DND-41 (cell line): ENCODE data around the gene BACE1-AS.

Source experiments
- ATAC-seq: fragments of 200-7000 bp; cut with Tn5 transposase; 3 replicates; pipeline ENCODE4 v1.9.1; 2021; ENCODE audit warnings: low read depth; ENCODE audit not compliant: insufficient read depth
- DNase-seq: peaks from one replicate; pipeline ENCODE4 v3.0.0-alpha.2; 2020
- H2AFZ ChIP-seq: 2 replicates; pipeline ENCODE4 v1.6.0; 2012; ENCODE audit warnings: low read depth, low read length
- H3K27ac ChIP-seq: 2 replicates; pipeline ENCODE4 v1.5.1; 2012; ENCODE audit warnings: low read length, inconsistent platforms
- H3K27me3 ChIP-seq: fragments of 200-600 bp; sonication (generic); 2 replicates; pipeline ENCODE4 v1.6.0; 2012; ENCODE audit warnings: low read length, mild to moderate bottlenecking, inconsistent platforms; ENCODE audit not compliant: insufficient read depth, poor library complexity
- H3K36me3 ChIP-seq: 2 replicates; pipeline ENCODE4 v1.5.1; 2012; ENCODE audit warnings: low read length, inconsistent platforms; ENCODE audit not compliant: insufficient read depth
- H3K4me1 ChIP-seq: 2 replicates; pipeline ENCODE4 v1.5.1; 2012; ENCODE audit warnings: mild to moderate bottlenecking, low read length; ENCODE audit not compliant: insufficient read depth
- H3K4me2 ChIP-seq: 2 replicates; pipeline ENCODE4 v1.6.0; 2012; ENCODE audit warnings: mild to moderate bottlenecking, moderate library complexity, low read length, inconsistent platforms; ENCODE audit not compliant: insufficient read depth
- H3K4me3 ChIP-seq, 2 experiments: fragments of 200-600 bp in 1 of 2; shearing (Covaris generic) in 1 of 2; 2 replicates each; pipeline ENCODE4 v1.5.1; 2012 to 2016; ENCODE audit warnings: inconsistent platforms in 2 of 2, low read length in 2 of 2, mild to moderate bottlenecking in 2 of 2, low read depth in 1 of 2, moderate library complexity in 1 of 2
- H3K79me2 ChIP-seq: 2 replicates; pipeline ENCODE4 v1.6.0; 2012; ENCODE audit warnings: low read length, inconsistent platforms; ENCODE audit not compliant: insufficient read depth
- H3K9ac ChIP-seq: 2 replicates; pipeline ENCODE4 v1.6.0; 2012; ENCODE audit warnings: low read depth, mild to moderate bottlenecking, inconsistent platforms, low read length, moderate library complexity
- H3K9me3 ChIP-seq: 2 replicates; pipeline ENCODE4 v1.5.1; 2012; ENCODE audit warnings: low read length, moderate library complexity, mild to moderate bottlenecking, inconsistent platforms; ENCODE audit not compliant: insufficient read depth, severe bottlenecking
- H4K20me1 ChIP-seq: 2 replicates; pipeline ENCODE4 v1.6.0; 2012; ENCODE audit warnings: low read length; ENCODE audit not compliant: insufficient read depth
- CTCF ChIP-seq: IDR thresholded peaks from 2 replicates; pipeline ENCODE4 v1.5.1; 2012; ENCODE audit warnings: borderline replicate concordance, low read length, moderate library complexity, mild to moderate bottlenecking; ENCODE audit not compliant: poor library complexity, severe bottlenecking; ENCODE audit errors: extremely low read depth
- EZH2 ChIP-seq: IDR thresholded peaks from 3 replicates; pipeline ENCODE4 v1.6.1; 2012; ENCODE audit warnings: borderline replicate concordance, low read depth, mild to moderate bottlenecking, moderate library complexity, low read length, inconsistent platforms; ENCODE audit not compliant: severe bottlenecking

BACE1-AS gene

GRCh38 chr11:117273550-117274289 lies 17.4 kb upstream of the BACE1-AS start:
- no peaks in the 10 kb centered on the region for H4K20me1 ChIP-seq
- H3K9me3 ChIP-seq, result no peaks in the 10 kb centered on the region
- no peak overlapping the region for H3K4me2 ChIP-seq
- no peak overlapping the region for H3K4me3 ChIP-seq
- H3K79me2 ChIP-seq, result no peaks in the 10 kb centered on the region
- ATAC-seq (no peak), DNase-seq (no peak)
- no peaks in the 10 kb centered on the region for H3K4me1 ChIP-seq
- no peak overlapping the region for H2AFZ ChIP-seq
- peaks cover 11% of the 10 kb centered on the region; the same call in 1 of the 2 replicates for H3K36me3 ChIP-seq
- no peaks in the 10 kb centered on the region for H3K27me3 ChIP-seq
- no peak overlapping the region for H3K9ac ChIP-seq
- no peak overlapping the region for H3K27ac ChIP-seq
- TF ChIP-seq EZH2 (no peak), CTCF (no peak)

GRCh38 chr11:117278347-117278746 lies 12.8 kb upstream of the BACE1-AS start:
- Histone ChIP-seq H3K79me2 (no peaks in the 10 kb centered on the region), H3K27me3 (no peaks in the 10 kb centered on the region), H2AFZ (no peak overlapping the region), H3K4me1 (no peaks in the 10 kb centered on the region), H3K27ac (no peak overlapping the region), H3K36me3 (peaks cover 43% of the 10 kb centered on the region), H3K9ac (no peak overlapping the region), H3K4me3 (no peak overlapping the region), H3K9me3 (no peaks in the 10 kb centered on the region), H3K4me2 (no peak overlapping the region), H4K20me1 (no peaks in the 10 kb centered on the region)
- TF ChIP-seq CTCF (no peak), EZH2 (no peak)
- DNase-seq, result no peak
- ATAC-seq, result no peak

GRCh38 chr11:117279711-117280376 lies 11.3 kb upstream of the BACE1-AS start:
- no peak overlapping the region for H3K27ac ChIP-seq
- peaks cover 50% of the 10 kb centered on the region for H3K36me3 ChIP-seq
- H2AFZ ChIP-seq, result no peak overlapping the region
- H3K27me3 ChIP-seq, result no peaks in the 10 kb centered on the region
- H3K9ac ChIP-seq, result no peak overlapping the region
- no peaks in the 10 kb centered on the region for H4K20me1 ChIP-seq
- H3K4me1 ChIP-seq, result no peaks in the 10 kb centered on the region
- TF ChIP-seq CTCF (no peak), EZH2 (no peak)
- DNase-seq (no peak), ATAC-seq (no peak)
- no peaks in the 10 kb centered on the region for H3K79me2 ChIP-seq
- no peaks in the 10 kb centered on the region for H3K9me3 ChIP-seq
- no peak overlapping the region for H3K4me2 ChIP-seq
- H3K4me3 ChIP-seq, result no peak overlapping the region
